Measurements from ENCODE around the gene LAMA3. TPM values are rescaled to one million over a fixed set of nuclear protein-coding genes. Genes with fewer than 3 reads are reported as not detected.

The LAMA3 gene
- total RNA-seq, 2 experiments from 2014 or later, result 0.05 to 0.18 TPM

GRCh38 chr18:23967321-23968089 is 278.3 kb downstream of the LAMA3 start:
- Mint-ChIP-seq H3K27ac (peak overlapping the region; percentile 2), H3K27me3 (peaks cover 12% of the 10 kb centered on the region)
- peak; percentile 61 for DNase-seq

GRCh38 chr18:23968638-23969604 is 279.7 kb downstream of the LAMA3 start:
- Mint-ChIP-seq H3K36me3 (ENCODE audit: low read depth) (no peaks in the 10 kb centered on the region), H3K27ac (no peak overlapping the region), H3K9me3 (no peaks in the 10 kb centered on the region), H3K27me3 (peaks cover 10% of the 10 kb centered on the region), H3K4me3 (no peak overlapping the region), H3K4me1 (peaks cover 75% of the 10 kb centered on the region)
- ChIA-PET POLR2A (interaction anchor here (0.9 to 5.1 kb wide), 8 partner anchors 24 to 47 kb away, joined by 3 to 37 read pairs (median 6); partner anchors contain the start of gene TTC39C), CTCF (interaction anchor here (0.6 to 1.0 kb wide), 2 partner anchors 10 to 147 kb away, joined by 3 to 4 read pairs; no protein-coding TSS in a partner anchor)
- no peak for DNase-seq

More at GRCh38 chr18:23967321-23968089, 278.3 kb downstream of the LAMA3 start:
- no peaks in the 10 kb centered on the region for H3K36me3 Mint-ChIP-seq (ENCODE audit: low read depth)
- POLR2A ChIA-PET, result interaction anchor here (1.0 to 5.1 kb wide), 9 partner anchors 18 to 48 kb away, joined by 3 to 37 read pairs (median 5); partner anchors contain the start of gene TTC39C
- CTCF ChIA-PET, result interaction anchor here (0.6 to 1.0 kb wide), 3 partner anchors 22 to 152 kb away, joined by 3 read pairs; no protein-coding TSS in a partner anchor
- no peak overlapping the region for H3K4me3 Mint-ChIP-seq
- no peaks in the 10 kb centered on the region for H3K9me3 Mint-ChIP-seq
- H3K4me1 Mint-ChIP-seq, result peaks cover 66% of the 10 kb centered on the region

GRCh38 chr18:23969664-23970063 is 280.4 kb downstream of the LAMA3 start:
- POLR2A ChIA-PET, result interaction anchor here (0.9 to 5.1 kb wide), 4 partner anchors 25 to 46 kb away, joined by 3 to 37 read pairs (median 26); partner anchors contain the start of gene TTC39C
- Mint-ChIP-seq H3K27me3 (peaks cover 12% of the 10 kb centered on the region), H3K9me3 (peaks cover 1% of the 10 kb centered on the region), H3K36me3 (ENCODE audit: low read depth) (peaks cover 1% of the 10 kb centered on the region), H3K4me3 (no peak overlapping the region), H3K27ac (no peak overlapping the region), H3K4me1 (peaks cover 67% of the 10 kb centered on the region)
- no peak for DNase-seq
- CTCF ChIA-PET, result no interaction called here

GRCh38 chr18:23970161-23971096 is 281.2 kb downstream of the LAMA3 start:
- Mint-ChIP-seq H3K4me3 (no peak overlapping the region), H3K36me3 (ENCODE audit: low read depth) (peaks cover 6% of the 10 kb centered on the region), H3K4me1 (peaks cover 60% of the 10 kb centered on the region), H3K27me3 (peaks cover 14% of the 10 kb centered on the region), H3K9me3 (peaks cover 4% of the 10 kb centered on the region), H3K27ac (peak overlapping the region; percentile 55)
- POLR2A ChIA-PET, result interaction anchor here (2.8 to 5.1 kb wide), 4 partner anchors 30 to 45 kb away, joined by 10 to 37 read pairs (median 26); partner anchors contain the start of gene TTC39C
- DNase-seq, result peak; percentile 55
- CTCF ChIA-PET, result interaction anchor here (1.0 kb wide), 1 partner anchor 11 kb away, joined by 3 read pairs; no protein-coding TSS in a partner anchor

GRCh38 chr18:23971097-23971440 is 281.8 kb downstream of the LAMA3 start:
- CTCF ChIA-PET, result interaction anchor here (1.0 kb wide), 1 partner anchor 12 kb away, joined by 3 read pairs; no protein-coding TSS in a partner anchor
- peak overlapping the region; percentile 55 for H3K27ac Mint-ChIP-seq
- no peak for DNase-seq
- H3K27me3 Mint-ChIP-seq, result peaks cover 11% of the 10 kb centered on the region
- peaks cover 4% of the 10 kb centered on the region for H3K9me3 Mint-ChIP-seq
- POLR2A ChIA-PET, result interaction anchor here (1.0 to 2.8 kb wide), 2 partner anchors 30 to 40 kb away, joined by 4 to 10 read pairs; no protein-coding TSS in a partner anchor
- peaks cover 57% of the 10 kb centered on the region for H3K4me1 Mint-ChIP-seq
- H3K4me3 Mint-ChIP-seq, result no peak overlapping the region
- peaks cover 8% of the 10 kb centered on the region for H3K36me3 Mint-ChIP-seq (ENCODE audit: low read depth)

- Mint-ChIP-seq H3K27me3 (peaks cover 15% of the 10 kb centered on the region), H3K4me1 (peaks cover 54% of the 10 kb centered on the region)
- POLR2A ChIA-PET, result interaction anchor here (0.9 to 2.8 kb wide), 6 partner anchors 21 to 44 kb away, joined by 3 to 10 read pairs (median 4); partner anchors contain the start of gene TTC39C
Observed at GRCh38 chr18:23971666-23972230, 282.5 kb downstream of the LAMA3 start.

GRCh38 chr18:23972453-23972852 is 283.2 kb downstream of the LAMA3 start:
- peak; percentile 41 for DNase-seq
- no peak overlapping the region for H3K4me3 Mint-ChIP-seq
- peak overlapping the region; percentile 40 for H3K27ac Mint-ChIP-seq
- H3K4me1 Mint-ChIP-seq, result peaks cover 49% of the 10 kb centered on the region
- ChIA-PET POLR2A (interaction anchor here (0.9 to 2.8 kb wide), 5 partner anchors 20 to 43 kb away, joined by 3 to 10 read pairs (median 5); partner anchors contain the start of gene TTC39C), CTCF (no interaction called here)
- peaks cover 20% of the 10 kb centered on the region for H3K27me3 Mint-ChIP-seq
- H3K36me3 Mint-ChIP-seq (ENCODE audit: low read depth), result peaks cover 21% of the 10 kb centered on the region
- H3K9me3 Mint-ChIP-seq, result peaks cover 12% of the 10 kb centered on the region

More at GRCh38 chr18:23971666-23972230, 282.5 kb downstream of the LAMA3 start:
- Mint-ChIP-seq H3K9me3 (peaks cover 7% of the 10 kb centered on the region), H3K36me3 (ENCODE audit: low read depth) (peaks cover 15% of the 10 kb centered on the region), H3K27ac (no peak overlapping the region), H3K4me3 (no peak overlapping the region)
- CTCF ChIA-PET, result interaction anchor here (1.0 kb wide), 1 partner anchor 12 kb away, joined by 3 read pairs; no protein-coding TSS in a partner anchor
- no peak for DNase-seq

GRCh38 chr18:23977103-23977502 is 287.9 kb downstream of the LAMA3 start:
- Mint-ChIP-seq H3K27me3 (peaks cover 19% of the 10 kb centered on the region), H3K36me3 (ENCODE audit: low read depth) (peaks cover 32% of the 10 kb centered on the region), H3K4me3 (no peak overlapping the region), H3K27ac (no peak overlapping the region), H3K9me3 (peaks cover 14% of the 10 kb centered on the region), H3K4me1 (peaks cover 23% of the 10 kb centered on the region)
- CTCF ChIA-PET, result no interaction called here
- DNase-seq, result no peak
- POLR2A ChIA-PET, result interaction anchor here (1.4 to 2.2 kb wide), 2 partner anchors 22 to 34 kb away, joined by 3 to 6 read pairs; no protein-coding TSS in a partner anchor

- Mint-ChIP-seq H3K27me3 (peaks cover 19% of the 10 kb centered on the region), H3K9me3 (peaks cover 14% of the 10 kb centered on the region), H3K36me3 (ENCODE audit: low read depth) (peaks cover 32% of the 10 kb centered on the region), H3K4me1 (peaks cover 18% of the 10 kb centered on the region), H3K27ac (no peak overlapping the region), H3K4me3 (no peak overlapping the region)
- ChIA-PET POLR2A (interaction anchor here (1.0 to 2.2 kb wide), 3 partner anchors 21 to 33 kb away, joined by 3 to 6 read pairs (median 4); no protein-coding TSS in a partner anchor), CTCF (interaction anchor here (0.9 kb wide), 1 partner anchor 9 kb away, joined by 4 read pairs; no protein-coding TSS in a partner anchor)
- DNase-seq, result no peak
Observed at GRCh38 chr18:23977719-23978483, 288.6 kb downstream of the LAMA3 start.

GRCh38 chr18:23981369-23981980 is 292.2 kb downstream of the LAMA3 start:
- H3K4me1 Mint-ChIP-seq, result peaks cover 18% of the 10 kb centered on the region
- H3K4me3 Mint-ChIP-seq, result no peak overlapping the region
- peaks cover 25% of the 10 kb centered on the region for H3K36me3 Mint-ChIP-seq (ENCODE audit: low read depth)
- CTCF ChIA-PET, result no interaction called here
- DNase-seq, result no peak
- H3K27ac Mint-ChIP-seq, result no peak overlapping the region
- POLR2A ChIA-PET, result no interaction called here
- peaks cover 9% of the 10 kb centered on the region for H3K27me3 Mint-ChIP-seq
- peaks cover 16% of the 10 kb centered on the region for H3K9me3 Mint-ChIP-seq

Data from activated CD4-positive, alpha-beta memory T cell treated with anti-CD3 and anti-CD28 coated beads, Interleukin-2, amount 10 ng/mL, durations not matched to agents 7 days and 5 days (primary cell).